Right lobe of liver (tissue), 4 donors: Measurements from ENCODE around the gene PNISR.

Source experiments
- CTCF ChIP-seq, 4 donors: fragments of 200-600 bp in 3 of 4; fragments of 450-650 bp in 1 of 4; IDR thresholded peaks; one replicate each; pipeline versions ENCODE4 v1.5.1 to v1.8.0; 2016 to 2022; ENCODE audit warnings: antibody characterized with exemption in 4 of 4, mild to moderate bottlenecking in 2 of 4
- POLR2A ChIP-seq: fragments of 450-650 bp; IDR thresholded peaks from one replicate; pipeline ENCODE4 v1.6.1; 2017; ENCODE audit warnings: antibody characterized with exemption, mild to moderate bottlenecking
- donor health status: DM: no; HTN: no; CAD: no.
- donor health status: DM: no; HTN: no; CAD: no.
- donor health status: DM: no; HTN: yes; CAD: no.

GRCh38 chr6:99425647-99426450 lies 741 bp upstream of the PNISR start:
- TF ChIP-seq CTCF (IDR thresholded peaks at IDR 0.05) (peak; percentile 32 to 55 (median 48)), POLR2A (no peak)
